ENCODE data around the gene WNT11.

- TF ChIP-seq CTCF (IDR thresholded peaks at IDR 0.05) = no peak
- TF ChIP-seq POLR2A (IDR thresholded peaks at IDR 0.05) = no peak
Observed at GRCh38 chr11:76153571-76153923, 52.8 kb downstream of the WNT11 start.
